T1000 (cell line): ENCODE measurements around the gene ORC2.

ENCODE experiments used
- DNase-seq: peaks from one replicate; lab custom pipeline; 2025; ENCODE audit warnings: mixed read lengths; lab: John Stamatoyannopoulos, UW

Gene ORC2

DNA sequence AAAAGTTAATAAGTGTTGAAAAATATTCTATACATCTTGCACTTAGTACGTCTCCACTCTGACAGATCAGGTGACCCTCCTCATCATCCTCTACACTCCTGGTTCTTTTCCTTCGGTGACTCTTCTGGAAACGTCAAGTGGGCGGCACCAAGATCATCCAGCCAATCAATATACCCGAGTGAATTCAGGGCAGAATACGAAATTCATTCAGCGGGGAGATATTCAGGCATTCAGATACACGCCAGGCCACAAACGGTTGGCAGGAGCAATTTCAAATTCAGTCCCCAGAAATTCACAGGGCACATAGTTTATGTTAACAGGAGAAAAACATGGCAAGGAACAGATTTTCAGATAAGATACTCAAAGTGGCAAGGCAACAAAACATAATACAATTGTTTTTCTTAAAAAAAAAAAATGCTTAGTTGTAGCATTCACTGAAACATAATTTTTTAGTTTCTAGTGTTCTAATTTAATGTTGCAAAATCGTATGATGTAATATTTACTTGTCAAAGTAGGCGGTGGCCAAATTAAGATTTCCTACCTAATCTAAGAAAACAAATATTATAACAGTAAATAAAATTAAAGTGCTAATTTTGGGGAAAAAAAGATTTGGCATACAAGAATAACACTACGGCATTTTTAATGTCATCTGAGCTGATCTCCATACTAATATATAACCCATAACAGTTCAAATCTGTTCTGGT lies 103.2 kb downstream of the ORC2 start:
- no peak for DNase-seq
